Measurements from ENCODE around the gene C9orf85.

DNA sequence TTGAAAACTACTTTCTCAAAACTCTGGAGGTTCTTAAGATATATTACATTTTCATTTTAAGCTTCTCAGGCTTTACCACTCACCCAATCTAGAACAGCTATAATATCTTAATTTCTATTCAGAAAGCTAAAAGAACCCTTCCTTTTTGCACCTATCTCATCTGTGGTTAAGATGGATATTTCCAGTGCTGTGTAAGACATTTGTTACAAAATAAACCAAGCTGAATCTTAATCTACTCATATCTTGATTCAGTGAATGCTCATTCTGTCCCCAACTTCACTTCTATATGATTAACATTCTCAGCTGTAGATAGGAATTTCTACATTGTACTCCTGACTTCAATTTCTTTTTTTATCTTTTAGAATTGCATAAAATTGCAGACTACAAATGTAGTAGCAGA, 15.5 kb upstream of the C9orf85 start:
- TF ChIP-seq, protein P1, sequence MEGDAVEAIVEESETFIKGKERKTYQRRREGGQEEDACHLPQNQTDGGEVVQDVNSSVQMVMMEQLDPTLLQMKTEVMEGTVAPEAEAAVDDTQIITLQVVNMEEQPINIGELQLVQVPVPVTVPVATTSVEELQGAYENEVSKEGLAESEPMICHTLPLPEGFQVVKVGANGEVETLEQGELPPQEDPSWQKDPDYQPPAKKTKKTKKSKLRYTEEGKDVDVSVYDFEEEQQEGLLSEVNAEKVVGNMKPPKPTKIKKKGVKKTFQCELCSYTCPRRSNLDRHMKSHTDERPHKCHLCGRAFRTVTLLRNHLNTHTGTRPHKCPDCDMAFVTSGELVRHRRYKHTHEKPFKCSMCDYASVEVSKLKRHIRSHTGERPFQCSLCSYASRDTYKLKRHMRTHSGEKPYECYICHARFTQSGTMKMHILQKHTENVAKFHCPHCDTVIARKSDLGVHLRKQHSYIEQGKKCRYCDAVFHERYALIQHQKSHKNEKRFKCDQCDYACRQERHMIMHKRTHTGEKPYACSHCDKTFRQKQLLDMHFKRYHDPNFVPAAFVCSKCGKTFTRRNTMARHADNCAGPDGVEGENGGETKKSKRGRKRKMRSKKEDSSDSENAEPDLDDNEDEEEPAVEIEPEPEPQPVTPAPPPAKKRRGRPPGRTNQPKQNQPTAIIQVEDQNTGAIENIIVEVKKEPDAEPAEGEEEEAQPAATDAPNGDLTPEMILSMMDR (IDR thresholded peaks at IDR 0.05): no peak
- no peak for TF ChIP-seq POLR2A (IDR thresholded peaks at IDR 0.05)
- no peak for TF ChIP-seq POLR2AphosphoS5 (IDR thresholded peaks at IDR 0.05)
